GM12878 (cell line): ENCODE measurements around the gene DGKI. TPM values are rescaled to one million over a fixed set of nuclear protein-coding genes. Genes with fewer than 3 reads are reported as not detected.

ENCODE experiments used
- ATAC-seq: fragments of 200-7000 bp; cut with Tn5 transposase; 3 replicates; pipeline ENCODE4 v1.9.1; 2020; ENCODE audit warnings: mild to moderate bottlenecking, moderate library complexity
- BruUV-seq: library from RNA; stranded (reverse); fragments of 400-500 nt; replicated peaks from 2 replicates; lab custom pipeline; 2021; lab: Mats Ljungman, UMichigan
- CTCF ChIA-PET: fragments of 300-600 bp; sonication (Branson Sonifier 250); formaldehyde crosslinking; extraction: SDS; loops from one replicate; lab custom pipeline; 2021; ENCODE audit warnings: inconsistent platforms; lab: Yijun Ruan, JAX
- POLR2A ChIA-PET: fragments of 350-600 bp; formaldehyde crosslinking; extraction: SDS; loops from one replicate; lab custom pipeline; 2021; ENCODE audit warnings: inconsistent platforms; lab: Charles Lee
- RAD21 ChIA-PET: fragments of 300-600 bp; sonication (Branson Sonifier 250); formaldehyde crosslinking; loops from one replicate; lab custom pipeline; 2023; ENCODE audit warnings: antibody characterized with exemption; ENCODE audit not compliant: unreplicated experiment; lab: Charles Lee
- SMC1A ChIA-PET: fragments of 300-600 bp; sonication (Branson Sonifier 250); formaldehyde crosslinking; loops from one replicate; lab custom pipeline; 2023; ENCODE audit not compliant: unreplicated experiment, uncharacterized antibody; lab: Charles Lee
- DNase-seq: peaks from one replicate; pipeline ENCODE4 v3.0.0-alpha.2; 2011; ENCODE audit warnings: low read depth, low spot score
- FAIRE-seq: peaks from 3 replicates; lab custom pipeline; 2011; peaks lifted over from hg19 to GRCh38; lab: Jason Lieb, UNC
- H2AFZ ChIP-seq: 2 replicates; pipeline ENCODE4 v1.6.0; 2011; ENCODE audit warnings: low read depth, low read length, control low read depth; ENCODE audit not compliant: control insufficient read depth
- H3K27ac ChIP-seq: 2 replicates; pipeline ENCODE4 v1.5.1; 2011; ENCODE audit warnings: control low read depth; ENCODE audit not compliant: control insufficient read depth, insufficient read depth
- H3K27me3 ChIP-seq, 2 experiments: replicated peaks in 1 of 2; 2 replicates each; pipeline versions ENCODE4 v1.6.0 to v1.6.1; 2011; ENCODE audit warnings: low read length in 1 of 2; ENCODE audit not compliant: control insufficient read depth in 2 of 2, insufficient read depth in 2 of 2
- H3K36me3 ChIP-seq, 2 experiments: 2 replicates each; pipeline ENCODE4 v1.5.1; 2011; ENCODE audit warnings: low read length in 1 of 2; ENCODE audit not compliant: control insufficient read depth in 2 of 2, insufficient read depth in 2 of 2
- H3K4me1 ChIP-seq: 2 replicates; pipeline ENCODE4 v1.6.1; 2011; ENCODE audit warnings: mild to moderate bottlenecking, low read length, moderate library complexity, mixed read lengths; ENCODE audit not compliant: control insufficient read depth, insufficient read depth
- H3K4me2 ChIP-seq: 2 replicates; pipeline ENCODE4 v1.6.0; 2011; ENCODE audit warnings: control low read depth; ENCODE audit not compliant: control insufficient read depth, insufficient read depth
- H3K4me3 ChIP-seq: fragments of 200-600 bp; sonication (generic); 2 replicates; pipeline ENCODE4 v1.5.1; 2016
- H3K79me2 ChIP-seq: 2 replicates; pipeline ENCODE4 v1.6.0; 2011; ENCODE audit warnings: low read length; ENCODE audit not compliant: control insufficient read depth, insufficient read depth
- H3K9ac ChIP-seq: 2 replicates; pipeline ENCODE4 v1.8.0; 2011; ENCODE audit warnings: low read length, control low read depth, mixed read lengths; ENCODE audit not compliant: control insufficient read depth, insufficient read depth
- H3K9me3 ChIP-seq: replicated peaks from 3 replicates; pipeline ENCODE4 v1.5.1; 2011; ENCODE audit warnings: mild to moderate bottlenecking, low read length; ENCODE audit not compliant: control insufficient read depth, insufficient read depth
- H4K20me1 ChIP-seq: 2 replicates; pipeline ENCODE4 v1.6.0; 2011; ENCODE audit not compliant: control insufficient read depth, insufficient read depth
- CHD2 ChIP-seq: IDR thresholded peaks from 2 replicates; pipeline ENCODE4 v1.6.1; 2011; ENCODE audit warnings: low read depth, low read length, improper control_type of control experiment, borderline replicate concordance
- GATAD2B ChIP-seq: fragments of 450-650 bp; conservative IDR thresholded peaks from 2 replicates; pipeline ENCODE4 v1.6.1; 2017; ENCODE audit warnings: low read depth, mild to moderate bottlenecking, moderate library complexity
- KAT2A ChIP-seq: conservative IDR thresholded peaks from 2 replicates; pipeline ENCODE4 v1.6.1; 2011; ENCODE audit warnings: low read depth, low read length; ENCODE audit not compliant: control insufficient read depth
- SMC3 ChIP-seq: IDR thresholded peaks from 2 replicates; pipeline ENCODE4 v1.6.1; 2011; ENCODE audit warnings: low read length, improper control_type of control experiment, borderline replicate concordance
- ZNF217 ChIP-seq: fragments of 450-650 bp; IDR thresholded peaks from 2 replicates; pipeline ENCODE4 v1.6.1; 2017; ENCODE audit warnings: antibody characterized with exemption, mild to moderate bottlenecking
- WGBS: methylation state at CpG from one replicate; pipeline ENCODE4 v1.1.6; 2016; ENCODE audit warnings: low lambda C conversion rate; ENCODE audit not compliant: insufficient replicate concordance, insufficient coverage; ENCODE audit errors: missing lambda C conversion rate; 5-methylcytosine and 5-hydroxymethylcytosine counted together
- in situ Hi-C: fragments of 300-500 bp; cut with MboI; formaldehyde crosslinking; loops from 9 replicates; pipeline ENCODE4 v1.14.3; 2018; ENCODE audit warnings: mixed read lengths
- intact Hi-C: fragments of 100-400 bp; cut with micrococcal nuclease; formaldehyde crosslinking; loops from one replicate; pipeline ENCODE4 v1.14.2; 2022; ENCODE audit not compliant: unreplicated experiment
- polyA plus RNA-seq, 11 experiments: library from polyadenylated mRNA; depleted of rRNA in 4 of 11; unstranded in 6 of 11; stranded (reverse) in 5 of 11; fragments of >200 nt; fragmentation: Nextera tagmentation in 4 of 11; fragmentation: Illumina TruSeq in 1 of 11; extraction: Ambion mirVana in 4 of 11; extraction: Trizol in 1 of 11; gene quantifications; 1 replicate in 1 of 11; 2 replicates in 10 of 11; pipeline versions ENCODE4 v1.2.1 to v1.2.3, GENCODE V29; 2011 to 2016; ENCODE audit warnings: inconsistent platforms in 2 of 11, missing spikeins in 2 of 11, low read depth in 1 of 11
- total RNA-seq, 4 experiments: library from RNA; depleted of rRNA in 3 of 4; stranded (reverse); fragments of >200 nt in 3 of 4; fragmentation: Illumina TruSeq in 1 of 4; extraction: Trizol in 1 of 4; gene quantifications; 2 replicates each; pipeline versions ENCODE4 v1.2.1 to v1.2.3, GENCODE V29; 2013 to 2021

The DGKI gene
- total and polyA plus RNA-seq, 10 of the 15 experiments (the other 5 are each of a cell fraction or from before 2014, with no cell fraction given), result 10.4 to 37.1 (median 22.1) TPM

DNA sequence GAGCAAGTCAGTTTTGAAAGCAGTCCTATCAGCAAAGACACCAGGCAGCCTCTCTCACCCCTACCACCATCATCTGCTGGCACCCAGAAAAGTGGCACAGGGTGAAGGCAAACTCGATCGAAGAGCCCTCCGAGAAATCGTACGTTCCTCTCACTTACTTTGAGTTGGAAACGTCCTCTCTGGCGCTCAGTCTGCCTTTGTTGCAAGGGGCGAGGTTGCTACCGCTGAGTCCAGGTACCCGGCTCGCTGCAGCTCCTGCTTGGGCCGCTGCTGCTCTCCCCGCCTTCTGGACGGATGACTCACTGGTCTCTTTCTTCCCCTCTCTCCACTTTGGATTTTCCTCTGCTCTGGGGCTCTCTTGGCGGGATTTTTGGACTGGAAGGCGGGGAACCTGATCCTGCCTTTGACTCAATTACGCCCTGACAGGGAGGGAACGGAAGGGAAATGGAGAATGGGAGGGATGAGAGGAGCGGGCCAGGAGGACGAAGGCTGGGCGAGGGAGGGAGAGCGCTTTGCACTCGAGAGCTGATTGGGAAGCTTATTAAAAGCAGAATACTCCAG, 503.4 kb downstream of the DGKI start, which contains the start of gene PTN:
TSS of gene PTN (minus strand) at position 453 of the 561 bp plus-strand sequence. CDS start 88,760 bp downstream, outside the sequence.
- ATAC-seq (peak; percentile 59), DNase-seq (no peak), FAIRE-seq (no peak)
- TF ChIP-seq CHD2 (no peak), ZNF217 (no peak)
- no peak within 1 kb of the TSS for H3K4me3 ChIP-seq
- 21% methylated on average over 23 of the region's 23 CpGs for WGBS
- in situ Hi-C loops, result no loop called here
- no peak within 1 kb of the TSS for H3K9ac ChIP-seq
- intact Hi-C loops, result no loop called here
- H3K79me2 ChIP-seq, result no peaks in the 10 kb centered on the region
- CTCF ChIA-PET, result interaction anchor here (1.2 kb wide), 1 partner anchor 112 kb away, joined by 3 read pairs; no protein-coding TSS in a partner anchor
- no TSS peak for BruUV-seq
- RAD21 ChIA-PET, result interaction anchor here (1.4 kb wide), 1 partner anchor 45 kb away, joined by 3 read pairs; no protein-coding TSS in a partner anchor
- no peaks in the 10 kb centered on the region for H3K27me3 ChIP-seq
- H3K9me3 ChIP-seq, result no peaks in the 10 kb centered on the region
- no peak within 1 kb of the TSS for H3K27ac ChIP-seq
- no peak within 1 kb of the TSS for H3K4me2 ChIP-seq
- SMC1A ChIA-PET, result interaction anchor here (1.2 kb wide), 2 partner anchors 8 to 20 kb away, joined by 3 read pairs; no protein-coding TSS in a partner anchor
- no peak within 1 kb of the TSS for H2AFZ ChIP-seq
- no peaks in the 10 kb centered on the region for H3K4me1 ChIP-seq
- no peaks in the 10 kb centered on the region for H3K36me3 ChIP-seq
- no peaks in the 10 kb centered on the region for H4K20me1 ChIP-seq
- POLR2A ChIA-PET, result no interaction called here

DNA sequence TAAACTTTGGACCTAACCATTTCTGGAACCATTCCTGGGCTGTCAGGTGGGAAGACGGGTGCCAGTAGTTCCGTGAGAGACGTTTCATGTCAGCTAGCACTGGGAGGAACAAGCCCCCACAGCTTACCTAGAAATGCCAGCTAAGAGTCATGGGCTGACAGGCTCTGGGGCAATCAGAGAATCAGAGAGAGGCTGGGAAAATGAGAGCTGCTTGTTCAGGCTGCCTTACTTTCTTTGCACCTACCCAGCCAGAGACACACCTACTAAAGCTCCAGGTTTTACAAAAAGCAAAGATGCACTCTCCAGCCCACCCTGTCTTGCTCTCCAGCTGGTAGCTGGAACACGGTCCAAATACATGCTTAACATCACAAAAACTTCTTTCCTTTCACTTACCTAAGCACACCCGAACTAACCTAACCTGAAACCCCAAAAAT, 503.9 kb downstream of the DGKI start:
- no peak overlapping the region for H3K9ac ChIP-seq
- no peak; the same call in 2 of the 3 replicates for ATAC-seq
- no peaks in the 10 kb centered on the region for H3K9me3 ChIP-seq
- H3K27me3 ChIP-seq, result no peaks in the 10 kb centered on the region
- 18% methylated on average over 5 of the region's 5 CpGs for WGBS
- no peak overlapping the region for H2AFZ ChIP-seq
- no peaks in the 10 kb centered on the region for H3K4me1 ChIP-seq
- ChIA-PET SMC1A (interaction anchor here (1.2 kb wide), 2 partner anchors 9 to 21 kb away, joined by 3 read pairs; no protein-coding TSS in a partner anchor), CTCF (interaction anchor here (1.2 kb wide), 1 partner anchor 112 kb away, joined by 3 read pairs; no protein-coding TSS in a partner anchor), POLR2A (no interaction called here), RAD21 (interaction anchor here (1.4 kb wide), 1 partner anchor 46 kb away, joined by 3 read pairs; no protein-coding TSS in a partner anchor)
- DNase-seq, result no peak
- no peaks in the 10 kb centered on the region for H4K20me1 ChIP-seq
- H3K27ac ChIP-seq, result no peak overlapping the region
- no peaks in the 10 kb centered on the region for H3K36me3 ChIP-seq
- FAIRE-seq, result no peak
- TF ChIP-seq SMC3 (no peak), KAT2A (no peak), GATAD2B (no peak)
- H3K79me2 ChIP-seq, result no peaks in the 10 kb centered on the region
- H3K4me2 ChIP-seq, result no peak overlapping the region
- intact Hi-C loops (no loop called here), in situ Hi-C loops (no loop called here)
- BruUV-seq, result no TSS peak
- H3K4me3 ChIP-seq, result no peak overlapping the region
